Hypothalamus (tissue), 51 donors: Measurements from ENCODE around the gene FRAS1.
"Not testable (repeated sequence)": the region's sequence is repeated elsewhere in the genome, so short reads cannot be mapped to it uniquely, and the experiment has no call there.

Experiments used
- DNase-seq, 51 donors: peaks; one replicate each; lab custom pipeline; 2025; lab: John Stamatoyannopoulos, UW

Gene FRAS1

GRCh38 chr4:78058591-78059523 is 1.7 kb downstream of the FRAS1 start:
- peak in 23 of 51 donors; percentile 0 to 38 (median 6) for DNase-seq

- peak in 22 of 51 donors; percentile 1 to 55 (median 4) for DNase-seq
These were observed 2.4 kb downstream of the FRAS1 start for GRCh38 chr4:78059524-78059889.

GRCh38 chr4:78059938-78060337 is 2.8 kb downstream of the FRAS1 start:
- DNase-seq = no peak

- no peak for DNase-seq
These were observed 4.9 kb downstream of the FRAS1 start for GRCh38 chr4:78061939-78062570.

- no peak for DNase-seq
These were observed 8.5 kb downstream of the FRAS1 start for GRCh38 chr4:78065508-78066192.

- no peak for DNase-seq
These were observed 11.4 kb downstream of the FRAS1 start for GRCh38 chr4:78068481-78068880.

- DNase-seq = no peak
These were observed 12.2 kb downstream of the FRAS1 start for GRCh38 chr4:78069319-78069718.

- no peak for DNase-seq
These were observed 12.7 kb downstream of the FRAS1 start for GRCh38 chr4:78069859-78070258.

- DNase-seq = no peak
These were observed 13.7 kb downstream of the FRAS1 start for GRCh38 chr4:78070731-78071282.

- no peak for DNase-seq
These were observed 17.6 kb downstream of the FRAS1 start for GRCh38 chr4:78074759-78075158.

GRCh38 chr4:78075986-78076385 is 18.9 kb downstream of the FRAS1 start:
- peak in 1 of 51 donors; percentile 36 for DNase-seq

GRCh38 chr4:78078101-78078500 is 21.0 kb downstream of the FRAS1 start:
- no peak for DNase-seq

GRCh38 chr4:78079726-78080430 is 22.8 kb downstream of the FRAS1 start:
- DNase-seq = no peak

GRCh38 chr4:78081541-78081940 is 24.4 kb downstream of the FRAS1 start:
- no peak for DNase-seq

- no peak for DNase-seq
These were observed 25.9 kb downstream of the FRAS1 start for GRCh38 chr4:78083035-78083434.

GRCh38 chr4:78091534-78091933 is 34.4 kb downstream of the FRAS1 start:
- no peak for DNase-seq

- DNase-seq = not testable (repeated sequence)
These were observed 35.2 kb downstream of the FRAS1 start for GRCh38 chr4:78092350-78092749.

- DNase-seq = no peak
These were observed 35.7 kb downstream of the FRAS1 start for GRCh38 chr4:78092850-78093249.

- no peak for DNase-seq
These were observed 38.0 kb downstream of the FRAS1 start for GRCh38 chr4:78095081-78095480.

GRCh38 chr4:78099058-78099457 is 41.9 kb downstream of the FRAS1 start:
- DNase-seq = no peak
